Measurements from ENCODE around the gene KIF1B. TPM values are rescaled to one million over a fixed set of nuclear protein-coding genes. Genes with fewer than 3 reads are reported as not detected.
A peak's percentile ranks its signal among the peaks of the same experiment; 100 is the strongest.

KIF1B gene
- total and polyA plus RNA-seq, 9 of the 15 experiments (the other 6 are each of a cell fraction or from before 2014, with no cell fraction given): 2.8 to 19.8 (median 11.9) TPM

GRCh38 chr1:10210841-10211804, 753 bp downstream of the KIF1B start (continued):
- TF ChIP-seq TAF7 (tag; IDR thresholded peaks at IDR 0.05): no peak
- TF ChIP-seq, protein P1, sequence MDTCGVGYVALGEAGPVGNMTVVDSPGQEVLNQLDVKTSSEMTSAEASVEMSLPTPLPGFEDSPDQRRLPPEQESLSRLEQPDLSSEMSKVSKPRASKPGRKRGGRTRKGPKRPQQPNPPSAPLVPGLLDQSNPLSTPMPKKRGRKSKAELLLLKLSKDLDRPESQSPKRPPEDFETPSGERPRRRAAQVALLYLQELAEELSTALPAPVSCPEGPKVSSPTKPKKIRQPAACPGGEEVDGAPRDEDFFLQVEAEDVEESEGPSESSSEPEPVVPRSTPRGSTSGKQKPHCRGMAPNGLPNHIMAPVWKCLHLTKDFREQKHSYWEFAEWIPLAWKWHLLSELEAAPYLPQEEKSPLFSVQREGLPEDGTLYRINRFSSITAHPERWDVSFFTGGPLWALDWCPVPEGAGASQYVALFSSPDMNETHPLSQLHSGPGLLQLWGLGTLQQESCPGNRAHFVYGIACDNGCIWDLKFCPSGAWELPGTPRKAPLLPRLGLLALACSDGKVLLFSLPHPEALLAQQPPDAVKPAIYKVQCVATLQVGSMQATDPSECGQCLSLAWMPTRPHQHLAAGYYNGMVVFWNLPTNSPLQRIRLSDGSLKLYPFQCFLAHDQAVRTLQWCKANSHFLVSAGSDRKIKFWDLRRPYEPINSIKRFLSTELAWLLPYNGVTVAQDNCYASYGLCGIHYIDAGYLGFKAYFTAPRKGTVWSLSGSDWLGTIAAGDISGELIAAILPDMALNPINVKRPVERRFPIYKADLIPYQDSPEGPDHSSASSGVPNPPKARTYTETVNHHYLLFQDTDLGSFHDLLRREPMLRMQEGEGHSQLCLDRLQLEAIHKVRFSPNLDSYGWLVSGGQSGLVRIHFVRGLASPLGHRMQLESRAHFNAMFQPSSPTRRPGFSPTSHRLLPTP (IDR thresholded peaks at IDR 0.05; ENCODE audit: borderline replicate concordance, extremely low read depth, insufficient read length): no peak
- no peak for TF ChIP-seq POLR3G (IDR thresholded peaks at IDR 0.05; ENCODE audit: extremely low read depth, insufficient read length, insufficient replicate concordance)
- no peak for TF ChIP-seq WHSC1 (IDR thresholded peaks at IDR 0.05; ENCODE audit: low read length)
- no peak for TF ChIP-seq TSC22D4 (tag; IDR thresholded peaks at IDR 0.05)
- no peak for TF ChIP-seq ZNF512 (tag; IDR thresholded peaks at IDR 0.05)
- TF ChIP-seq RBBP5 (IDR thresholded peaks at IDR 0.05; ENCODE audit: borderline replicate concordance, insufficient read depth, low read length, poor library complexity, severe bottlenecking): peak; percentile 2
- no peak for TF ChIP-seq ZNF778 (CRISPR knock-in tag; IDR thresholded peaks at IDR 0.05)
- no peak for TF ChIP-seq ZNF124 (CRISPR knock-in tag; IDR thresholded peaks at IDR 0.05)
- no peak for TF ChIP-seq ZNF3 (CRISPR knock-in tag; IDR thresholded peaks at IDR 0.05)
- TF ChIP-seq ZNF644 (tag; IDR thresholded peaks at IDR 0.05; ENCODE audit: low read depth): no peak
- TF ChIP-seq TRIM28 (IDR thresholded peaks at IDR 0.05): no peak
- no peak for TF ChIP-seq ARID3B (CRISPR knock-in tag; IDR thresholded peaks at IDR 0.05; ENCODE audit: borderline replicate concordance)
- no peak for TF ChIP-seq CREM (IDR thresholded peaks at IDR 0.05; ENCODE audit: low read depth)
- no peak for TF ChIP-seq E2F8 (IDR thresholded peaks at IDR 0.05; ENCODE audit: low read depth, partially characterized antibody)
- TF ChIP-seq NFE2 (IDR thresholded peaks at IDR 0.05; ENCODE audit: low read depth): no peak; the same call in 1 of the 2 replicates
- TF ChIP-seq NR2C1 (IDR thresholded peaks at IDR 0.05): no peak
- TF ChIP-seq NR2C1 (tag; IDR thresholded peaks at IDR 0.05): no peak
